ENCODE results near the gene SNAPC4.

DNA sequence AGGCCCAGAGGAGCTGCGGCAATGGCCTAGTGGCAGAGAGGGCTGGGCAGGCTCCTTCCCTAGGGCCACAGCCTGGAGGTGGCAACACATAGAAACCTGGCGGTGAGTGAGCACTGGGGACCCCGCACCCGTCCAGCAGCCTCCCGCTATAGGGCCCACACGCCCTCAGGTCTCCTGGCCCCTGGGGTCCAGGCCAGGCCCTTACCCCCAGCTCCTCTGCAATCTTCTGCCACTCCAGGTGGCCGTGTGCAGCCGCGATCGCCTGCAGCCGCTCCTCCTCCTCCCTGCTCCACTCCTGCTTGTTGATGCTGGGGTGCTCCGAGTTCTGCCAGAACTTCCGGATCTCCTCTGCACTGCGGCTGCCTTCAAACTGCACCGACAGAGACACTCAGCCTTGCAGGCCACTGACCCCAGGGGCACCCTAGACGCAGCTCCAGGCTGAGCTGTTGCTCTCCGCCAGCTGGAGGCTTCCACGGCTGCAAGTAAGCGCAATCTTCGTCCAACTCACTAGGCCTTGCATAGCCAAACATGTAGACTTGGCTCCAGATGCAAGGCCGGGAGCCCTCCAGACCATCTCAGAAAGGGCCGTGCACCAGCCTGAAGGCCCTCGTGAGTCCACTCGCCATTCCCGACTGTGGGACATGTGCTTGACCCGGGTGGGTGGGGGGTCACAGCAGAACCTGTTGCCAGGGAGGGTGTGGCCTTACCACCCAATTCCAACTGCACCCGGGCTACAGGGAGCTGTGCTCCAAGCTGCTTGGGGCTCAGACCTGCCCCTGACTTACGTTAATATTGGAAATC is 8.0 kb downstream of the SNAPC4 start:
- TF ChIP-seq, protein P1, sequence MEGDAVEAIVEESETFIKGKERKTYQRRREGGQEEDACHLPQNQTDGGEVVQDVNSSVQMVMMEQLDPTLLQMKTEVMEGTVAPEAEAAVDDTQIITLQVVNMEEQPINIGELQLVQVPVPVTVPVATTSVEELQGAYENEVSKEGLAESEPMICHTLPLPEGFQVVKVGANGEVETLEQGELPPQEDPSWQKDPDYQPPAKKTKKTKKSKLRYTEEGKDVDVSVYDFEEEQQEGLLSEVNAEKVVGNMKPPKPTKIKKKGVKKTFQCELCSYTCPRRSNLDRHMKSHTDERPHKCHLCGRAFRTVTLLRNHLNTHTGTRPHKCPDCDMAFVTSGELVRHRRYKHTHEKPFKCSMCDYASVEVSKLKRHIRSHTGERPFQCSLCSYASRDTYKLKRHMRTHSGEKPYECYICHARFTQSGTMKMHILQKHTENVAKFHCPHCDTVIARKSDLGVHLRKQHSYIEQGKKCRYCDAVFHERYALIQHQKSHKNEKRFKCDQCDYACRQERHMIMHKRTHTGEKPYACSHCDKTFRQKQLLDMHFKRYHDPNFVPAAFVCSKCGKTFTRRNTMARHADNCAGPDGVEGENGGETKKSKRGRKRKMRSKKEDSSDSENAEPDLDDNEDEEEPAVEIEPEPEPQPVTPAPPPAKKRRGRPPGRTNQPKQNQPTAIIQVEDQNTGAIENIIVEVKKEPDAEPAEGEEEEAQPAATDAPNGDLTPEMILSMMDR (conservative IDR thresholded peaks at IDR 0.05; ENCODE audit: low read depth, low read length): no peak
- no peak for TF ChIP-seq EZH2 (IDR thresholded peaks at IDR 0.05; ENCODE audit: borderline replicate concordance, low read depth, low read length, poor library complexity, severe bottlenecking)

All from A673 (cell line).